GM18909 (cell line): Measurements from ENCODE around the gene SLC17A1.
"Not testable (repeated sequence)": the region's sequence is repeated elsewhere in the genome, so short reads cannot be mapped to it uniquely, and the experiment has no call there.

Experiments
- ATAC-seq: cut with Tn5 transposase; IDR thresholded peaks from one replicate; pipeline ENCODE4 v1.9.1; 2021; ENCODE audit warnings: mild to moderate bottlenecking; ENCODE audit not compliant: unreplicated experiment, poor library complexity

SLC17A1 gene

DNA sequence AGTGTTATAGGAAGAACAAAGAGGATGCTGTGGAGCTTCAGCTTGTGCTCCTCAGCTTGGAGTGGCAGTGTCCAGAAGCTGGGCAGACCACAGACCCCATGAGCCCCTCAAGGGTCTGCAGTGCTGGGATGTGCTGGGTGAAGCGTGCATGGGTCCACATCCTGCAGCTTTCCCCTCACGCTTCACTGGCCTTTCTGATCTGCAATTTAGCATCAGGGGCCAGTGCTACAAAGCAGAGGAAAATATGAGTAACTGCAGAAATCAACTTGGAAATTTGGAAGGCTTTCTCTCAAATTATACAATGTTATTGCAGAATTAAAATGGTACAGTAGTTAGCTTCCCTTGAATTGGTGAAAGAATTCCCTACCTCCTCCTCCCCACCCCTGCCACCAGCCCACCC is 67.2 kb downstream of the SLC17A1 start:
- ATAC-seq: no peak

DNA sequence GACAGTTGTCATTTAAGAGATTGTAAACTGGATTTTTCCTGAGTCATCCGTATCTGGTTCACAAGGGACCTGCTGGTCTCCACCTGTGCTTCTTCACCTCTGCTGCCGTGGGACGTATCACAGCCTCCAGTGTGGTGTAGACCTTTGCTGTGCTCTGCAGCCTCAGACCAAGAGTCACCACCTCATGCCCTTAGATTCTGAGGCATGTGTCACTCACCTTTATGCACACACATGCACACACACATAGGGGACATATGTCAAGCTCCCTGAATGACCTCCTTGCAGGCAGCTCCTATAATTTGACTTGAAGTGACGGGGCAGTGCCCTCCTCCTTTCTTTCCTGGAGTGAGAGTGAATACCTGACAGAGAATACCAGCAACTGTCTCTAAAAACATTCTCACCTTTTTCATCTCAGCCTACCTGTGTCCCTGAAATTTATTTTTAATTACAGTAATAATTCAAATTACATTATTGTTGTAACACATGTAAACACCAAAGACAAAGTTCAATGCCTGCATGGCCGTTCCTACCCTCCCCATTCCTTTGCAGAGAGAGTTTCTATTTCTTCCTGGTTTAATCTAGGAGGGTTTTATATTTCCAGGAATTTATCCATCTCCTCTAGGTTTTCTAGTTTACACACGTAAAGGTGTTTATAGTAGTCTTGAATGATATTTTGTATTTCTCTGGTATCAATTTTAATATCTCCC is 73.8 kb downstream of the SLC17A1 start:
- no peak for ATAC-seq

DNA sequence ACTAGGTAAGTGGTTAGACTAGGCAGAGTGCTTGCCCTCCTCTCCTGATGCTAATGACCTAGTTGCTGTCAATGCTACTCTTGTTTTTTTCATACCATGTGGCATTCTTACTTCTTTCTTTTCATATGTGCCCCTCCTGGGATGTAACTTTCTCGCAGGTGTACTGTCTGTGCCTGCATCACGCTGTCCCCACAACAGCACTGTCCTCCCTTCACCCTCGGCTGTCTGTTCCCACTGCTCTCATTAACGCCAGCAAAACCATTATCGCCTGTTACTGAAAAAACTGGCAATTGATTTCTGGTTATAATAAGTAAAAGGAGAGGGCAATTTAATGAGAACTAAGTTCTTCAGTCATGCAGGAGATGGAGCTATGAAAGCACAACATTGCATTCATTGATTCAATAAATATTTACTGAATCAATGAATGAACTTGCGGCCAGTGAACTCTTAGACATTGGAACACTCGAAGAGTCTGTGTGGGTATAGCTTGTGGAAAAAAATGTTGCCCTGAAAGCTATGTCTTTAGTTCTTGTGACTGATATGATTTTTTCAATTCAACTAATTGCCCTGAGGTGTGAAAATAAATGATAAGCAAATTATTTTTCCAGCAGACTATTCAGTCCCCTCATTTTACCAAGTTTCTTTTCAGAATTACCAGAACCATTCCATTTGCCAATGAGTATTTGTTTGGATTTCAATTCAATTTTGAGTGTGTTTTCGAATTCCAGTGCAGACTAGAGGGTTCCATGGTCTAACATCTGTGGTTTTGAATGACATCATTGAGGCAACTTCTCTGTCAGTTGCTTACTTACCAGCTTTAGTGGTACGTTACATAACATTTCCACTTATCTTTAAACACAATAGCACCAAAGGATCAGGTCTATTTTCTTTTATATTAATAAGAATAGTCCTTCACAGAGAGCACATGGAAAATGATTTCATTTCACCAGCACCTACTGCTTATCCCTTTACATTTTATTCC is 75.2 kb downstream of the SLC17A1 start:
- ATAC-seq: no peak

DNA sequence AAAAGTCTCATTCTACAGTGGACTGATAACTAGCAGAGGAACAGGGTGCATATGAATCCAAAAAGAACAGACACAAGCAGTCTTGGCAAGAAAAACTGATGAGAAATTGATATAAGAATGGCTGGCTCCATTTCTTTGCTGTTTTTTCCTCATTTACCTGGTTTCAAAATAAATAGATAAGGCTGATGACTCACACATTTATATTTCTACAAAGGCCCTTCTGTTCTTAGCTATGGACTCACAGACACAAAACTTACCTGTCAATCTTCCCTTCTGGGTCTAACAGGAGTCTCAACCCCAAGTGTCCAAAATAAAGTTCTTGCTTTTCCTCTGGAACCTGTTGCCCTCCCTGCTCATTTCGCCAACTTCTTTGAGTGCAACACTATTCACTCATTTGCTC is 76.4 kb downstream of the SLC17A1 start:
- no peak for ATAC-seq

- no peak for ATAC-seq
Measured at GRCh38 chr6:25754535-25754934, 77.3 kb downstream of the SLC17A1 start, which contains the start of gene SLC17A4. TSS of gene SLC17A4 (plus strand) at chr6:25754742. CDS start at chr6:25761963, 7,221 bp downstream.

DNA sequence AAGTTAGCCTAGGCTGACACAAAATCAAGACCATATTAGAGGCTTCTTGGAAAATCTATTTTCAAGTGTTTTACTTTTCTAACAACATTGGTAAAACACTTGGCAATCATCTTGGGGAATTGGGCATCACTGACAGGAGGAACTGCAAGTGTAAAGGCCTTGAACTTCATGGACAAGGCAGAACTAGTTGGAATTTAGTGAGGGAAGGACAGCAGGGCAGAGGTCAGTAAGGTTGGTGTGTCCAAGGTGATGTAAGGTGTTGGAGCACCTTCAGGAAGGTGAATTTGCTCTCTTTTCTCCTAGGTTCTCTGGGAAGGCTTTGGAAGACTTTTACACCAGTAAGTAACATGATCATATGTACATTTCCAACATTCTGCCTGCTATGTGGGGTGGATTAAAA is 78.8 kb downstream of the SLC17A1 start:
- ATAC-seq: no peak

- ATAC-seq: no peak
Measured at GRCh38 chr6:25750906-25751305, 80.9 kb downstream of the SLC17A1 start.

GRCh38 chr6:25749837-25750236 is 82.0 kb downstream of the SLC17A1 start:
- no peak for ATAC-seq

- ATAC-seq: not testable (repeated sequence)
Measured at GRCh38 chr6:25748601-25749517, 83.0 kb downstream of the SLC17A1 start.

DNA sequence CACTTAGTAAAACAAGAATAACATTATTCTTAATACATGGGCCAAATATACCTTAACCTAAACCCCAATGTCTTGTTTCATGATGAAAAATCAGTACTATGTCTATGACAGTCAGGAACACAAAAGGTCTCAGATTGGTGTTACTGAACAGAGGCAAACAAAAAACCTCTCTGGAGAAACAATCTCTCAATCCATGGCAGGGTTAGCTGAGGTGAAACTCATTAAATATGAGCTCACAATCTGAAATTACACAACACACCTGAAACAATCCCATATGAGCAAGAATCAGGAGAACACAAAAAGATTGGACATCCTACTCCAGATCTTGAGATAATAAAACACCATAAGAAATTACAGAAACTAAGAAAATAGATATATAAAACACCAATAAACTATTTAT is 83.8 kb downstream of the SLC17A1 start:
- ATAC-seq: no peak

DNA sequence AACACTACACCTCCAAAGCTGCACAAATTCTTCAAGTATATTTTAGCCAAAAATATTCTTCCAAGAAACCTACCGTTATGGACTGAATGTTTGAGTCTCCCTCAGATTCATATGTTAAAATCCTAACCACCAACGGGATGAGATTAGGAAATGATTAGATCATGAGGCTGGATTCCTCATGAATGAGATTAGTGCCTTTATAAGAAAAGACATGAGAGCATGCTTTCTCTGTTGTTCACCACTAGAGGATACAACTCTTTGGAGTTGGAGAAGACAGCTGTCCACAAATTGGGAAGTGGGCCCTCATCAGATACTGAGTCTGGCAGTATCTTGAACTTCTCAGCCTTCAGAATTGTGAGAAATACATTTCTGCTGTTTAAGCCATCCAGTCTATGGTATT is 84.4 kb downstream of the SLC17A1 start:
- ATAC-seq: no peak

- no peak for ATAC-seq
Measured at GRCh38 chr6:25746968-25747367, 84.9 kb downstream of the SLC17A1 start.

GRCh38 chr6:25745836-25746235 is 86.0 kb downstream of the SLC17A1 start:
- no peak for ATAC-seq

DNA sequence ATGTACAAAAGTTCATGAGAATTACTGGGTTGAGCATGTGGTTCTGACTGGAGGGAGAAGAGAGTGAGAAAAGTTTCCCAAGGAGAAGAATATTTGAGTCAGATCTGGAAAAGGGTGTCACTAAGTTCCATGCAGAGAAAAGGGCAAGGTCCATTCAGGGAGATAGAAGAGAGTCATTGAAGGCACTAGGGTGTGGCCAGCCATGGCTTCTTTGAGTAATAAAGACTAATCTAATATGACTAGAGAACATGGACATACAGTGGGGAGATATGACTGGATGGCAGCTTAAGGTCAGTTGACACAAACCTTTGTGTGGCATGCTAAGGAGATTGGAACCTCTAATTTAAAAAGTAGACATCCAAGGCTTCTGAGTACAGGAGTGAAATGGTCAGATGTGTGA is 88.0 kb downstream of the SLC17A1 start:
- no peak for ATAC-seq

DNA sequence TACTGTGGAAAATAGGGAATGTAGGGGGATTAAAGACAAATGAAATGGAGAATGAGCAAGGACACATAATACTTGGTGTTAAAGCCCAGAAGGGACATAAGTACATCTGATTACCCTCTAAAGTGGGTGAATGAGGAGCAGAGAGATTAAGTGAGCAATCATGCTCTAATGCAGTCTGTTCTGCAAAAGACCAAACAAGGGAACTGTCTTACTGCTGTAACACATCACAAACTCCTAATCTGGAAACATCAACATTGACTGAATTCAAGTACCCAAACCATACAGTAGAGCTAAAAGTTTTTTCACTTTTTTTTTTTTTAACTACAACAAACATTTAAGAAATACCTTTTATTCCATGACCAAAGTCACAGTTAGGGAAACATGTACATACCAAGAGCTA is 96.6 kb downstream of the SLC17A1 start:
- ATAC-seq: no peak
